HG02981 (cell line): ENCODE measurements around the gene KIF16B.

Experiments
- ATAC-seq: cut with Tn5 transposase; IDR thresholded peaks from one replicate; pipeline ENCODE4 v1.9.1; 2021; ENCODE audit warnings: mild to moderate bottlenecking, moderate library complexity; ENCODE audit not compliant: unreplicated experiment

Gene KIF16B

GRCh38 chr20:16554766-16555543, 18.3 kb downstream of the KIF16B start:
- ATAC-seq = no peak

GRCh38 chr20:16553684-16554083, 19.6 kb downstream of the KIF16B start:
- no peak for ATAC-seq

- no peak for ATAC-seq
These were observed 20.1 kb downstream of the KIF16B start for GRCh38 chr20:16553101-16553500.

GRCh38 chr20:16552015-16552414, 21.2 kb downstream of the KIF16B start:
- no peak for ATAC-seq

GRCh38 chr20:16551607-16552006, 21.6 kb downstream of the KIF16B start:
- no peak for ATAC-seq

GRCh38 chr20:16548068-16548672, 25.1 kb downstream of the KIF16B start:
- no peak for ATAC-seq

- ATAC-seq = no peak
These were observed 28.3 kb downstream of the KIF16B start for GRCh38 chr20:16544949-16545348.

- no peak for ATAC-seq
These were observed 30.8 kb downstream of the KIF16B start for GRCh38 chr20:16542477-16542876.

GRCh38 chr20:16541878-16542277, 31.4 kb downstream of the KIF16B start:
- no peak for ATAC-seq

- ATAC-seq = no peak
These were observed 32.0 kb downstream of the KIF16B start for GRCh38 chr20:16541226-16541625.

- no peak for ATAC-seq
These were observed 33.8 kb downstream of the KIF16B start for GRCh38 chr20:16539280-16540021.

GRCh38 chr20:16538779-16539178, 34.5 kb downstream of the KIF16B start:
- ATAC-seq = no peak

GRCh38 chr20:16537918-16538317, 35.3 kb downstream of the KIF16B start:
- no peak for ATAC-seq

GRCh38 chr20:16537025-16537665, 36.1 kb downstream of the KIF16B start:
- no peak for ATAC-seq

- ATAC-seq = no peak
These were observed 38.0 kb downstream of the KIF16B start for GRCh38 chr20:16535277-16535676.

GRCh38 chr20:16533502-16533901, 39.7 kb downstream of the KIF16B start:
- no peak for ATAC-seq

GRCh38 chr20:16531485-16531884, 41.8 kb downstream of the KIF16B start:
- no peak for ATAC-seq

GRCh38 chr20:16530201-16530681, 43.0 kb downstream of the KIF16B start:
- ATAC-seq = no peak

- no peak for ATAC-seq
These were observed 45.2 kb downstream of the KIF16B start for GRCh38 chr20:16528078-16528477.

- ATAC-seq = no peak
These were observed 45.8 kb downstream of the KIF16B start for GRCh38 chr20:16527438-16527837.
